GM18526 (cell line): ENCODE data around the gene FHIT.

Source experiments
- POLR2A ChIP-seq: IDR thresholded peaks from 3 replicates; pipeline ENCODE4 v1.6.1; 2011; ENCODE audit not compliant: insufficient read length; ENCODE audit errors: extremely low read depth

FHIT gene

GRCh38 chr3:60304112-60304511 lies 947.1 kb downstream of the FHIT start:
- no peak for TF ChIP-seq POLR2A

GRCh38 chr3:60303160-60303559 lies 948.1 kb downstream of the FHIT start:
- no peak for TF ChIP-seq POLR2A

GRCh38 chr3:60301142-60301541 lies 950.1 kb downstream of the FHIT start:
- no peak for TF ChIP-seq POLR2A

GRCh38 chr3:60298141-60298540 lies 953.1 kb downstream of the FHIT start:
- no peak for TF ChIP-seq POLR2A

DNA sequence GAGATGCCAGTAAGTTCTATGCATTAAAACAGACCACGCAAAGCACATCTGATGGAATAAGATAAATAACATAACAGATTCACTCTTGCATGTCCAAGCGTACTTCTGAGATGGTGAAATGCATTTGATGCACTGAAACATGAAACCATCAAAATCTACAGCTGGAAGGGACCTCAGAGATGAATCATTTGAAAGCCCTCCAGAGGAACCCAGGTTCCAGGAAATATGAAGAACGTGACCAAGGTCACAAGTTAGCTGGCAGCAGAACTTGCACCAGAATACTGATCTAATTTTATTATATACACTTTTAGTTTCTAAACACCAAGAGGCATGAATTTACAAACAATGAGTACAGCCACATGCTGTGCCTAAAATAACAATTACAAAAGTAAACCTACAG lies 957.1 kb downstream of the FHIT start:
- TF ChIP-seq POLR2A, result no peak

GRCh38 chr3:60291115-60291514 lies 960.1 kb downstream of the FHIT start:
- TF ChIP-seq POLR2A, result no peak

GRCh38 chr3:60290122-60290492 lies 961.1 kb downstream of the FHIT start:
- no peak for TF ChIP-seq POLR2A

DNA sequence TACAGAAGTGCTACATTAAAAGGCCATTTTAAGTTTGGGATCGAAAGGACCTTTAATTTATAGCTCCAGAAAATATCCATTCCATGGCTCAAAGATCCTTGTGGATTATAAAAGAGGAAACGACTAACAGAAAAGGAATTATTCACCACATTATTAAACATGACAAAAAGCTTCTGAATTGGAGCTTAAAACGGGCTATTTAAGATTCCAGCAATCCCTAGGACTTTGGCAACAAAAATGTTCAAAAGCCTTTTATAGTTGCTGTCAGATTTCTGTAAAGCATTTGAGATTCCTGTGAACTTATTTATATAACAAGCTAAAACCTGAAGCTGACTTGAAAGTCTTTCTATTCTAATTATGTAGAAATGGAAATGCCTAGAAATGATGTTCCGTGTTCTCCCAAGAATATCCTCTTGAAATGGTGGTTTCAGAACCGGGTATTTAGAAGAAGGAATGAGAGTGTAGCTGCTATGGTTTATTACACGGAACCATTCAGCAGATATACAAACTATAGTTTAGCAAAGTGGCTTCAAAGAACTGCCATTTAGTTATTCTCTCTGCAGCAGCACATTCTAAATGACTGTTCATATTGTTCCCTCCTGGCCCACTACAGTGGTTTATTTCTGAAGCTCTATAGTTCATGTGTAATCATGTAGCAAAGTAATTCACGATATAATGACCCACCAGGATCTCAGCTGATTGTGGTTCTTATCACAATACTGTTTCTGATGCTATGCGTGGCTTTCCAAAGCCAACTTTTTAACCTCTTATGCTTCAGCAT lies 961.7 kb downstream of the FHIT start:
- no peak for TF ChIP-seq POLR2A

DNA sequence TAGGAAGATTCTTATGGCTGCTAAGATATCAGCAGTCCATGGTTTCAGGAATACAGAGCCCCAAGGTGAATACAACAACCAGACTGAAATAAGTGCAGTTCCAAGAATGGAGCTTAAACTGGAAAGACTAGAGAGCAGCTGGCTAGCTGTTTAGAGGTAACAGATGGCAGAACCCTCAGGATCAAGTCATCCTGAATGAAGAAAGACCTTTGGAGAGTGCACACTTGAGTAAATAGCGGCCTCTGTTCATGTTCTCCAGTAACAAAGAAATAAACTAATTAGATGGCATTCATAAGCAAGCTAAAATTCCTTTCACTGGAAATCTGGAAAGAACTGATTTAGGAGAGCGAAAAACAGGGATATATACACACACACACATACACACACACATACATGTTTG lies 968.4 kb downstream of the FHIT start:
- no peak for TF ChIP-seq POLR2A

GRCh38 chr3:60281970-60282369 lies 969.3 kb downstream of the FHIT start:
- TF ChIP-seq POLR2A, result no peak

DNA sequence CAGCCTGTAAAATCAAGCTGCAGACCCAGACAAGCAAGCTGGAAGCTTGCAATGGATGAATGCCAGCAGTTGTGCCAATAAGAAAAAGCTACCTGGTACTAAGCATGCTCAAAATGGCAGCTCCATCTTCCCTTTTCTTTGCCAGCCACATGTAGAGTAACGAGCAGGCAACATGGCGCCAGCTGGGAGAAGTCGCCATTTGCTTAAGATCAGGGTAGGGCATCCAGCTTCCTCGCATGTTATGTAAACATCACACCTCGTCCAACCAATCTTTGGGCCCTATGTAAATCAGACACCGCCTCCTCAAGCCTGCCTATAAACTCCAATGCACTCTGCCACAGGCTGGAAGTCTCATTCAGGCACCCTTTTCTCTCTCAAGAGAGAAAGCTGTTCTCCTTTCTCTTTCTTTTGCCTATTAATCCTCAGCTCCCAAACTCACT lies 973.9 kb downstream of the FHIT start:
- TF ChIP-seq POLR2A, result no peak

DNA sequence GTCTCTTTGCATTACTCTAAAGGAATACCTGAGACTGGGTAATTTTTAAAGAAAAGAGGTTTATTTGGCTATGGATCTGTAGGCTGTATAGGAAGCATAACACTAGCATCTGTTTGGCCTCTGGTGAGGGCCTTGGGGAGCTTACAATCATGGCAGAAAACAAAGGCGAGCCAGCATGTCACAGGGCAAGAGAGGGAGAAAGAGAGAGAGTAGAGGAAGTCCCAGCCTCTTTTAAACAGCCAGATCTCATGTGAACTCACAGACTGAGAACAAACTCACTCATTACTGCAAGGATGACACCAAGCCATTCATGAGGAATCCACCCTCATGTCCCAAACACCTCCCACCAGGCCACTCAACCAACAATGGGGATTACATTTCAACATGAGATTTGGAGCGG lies 974.6 kb downstream of the FHIT start:
- no peak for TF ChIP-seq POLR2A

GRCh38 chr3:60274646-60275045 lies 976.6 kb downstream of the FHIT start:
- no peak for TF ChIP-seq POLR2A

GRCh38 chr3:60274098-60274497 lies 977.2 kb downstream of the FHIT start:
- TF ChIP-seq POLR2A, result no peak

GRCh38 chr3:60269829-60270266 lies 981.4 kb downstream of the FHIT start:
- TF ChIP-seq POLR2A, result no peak

DNA sequence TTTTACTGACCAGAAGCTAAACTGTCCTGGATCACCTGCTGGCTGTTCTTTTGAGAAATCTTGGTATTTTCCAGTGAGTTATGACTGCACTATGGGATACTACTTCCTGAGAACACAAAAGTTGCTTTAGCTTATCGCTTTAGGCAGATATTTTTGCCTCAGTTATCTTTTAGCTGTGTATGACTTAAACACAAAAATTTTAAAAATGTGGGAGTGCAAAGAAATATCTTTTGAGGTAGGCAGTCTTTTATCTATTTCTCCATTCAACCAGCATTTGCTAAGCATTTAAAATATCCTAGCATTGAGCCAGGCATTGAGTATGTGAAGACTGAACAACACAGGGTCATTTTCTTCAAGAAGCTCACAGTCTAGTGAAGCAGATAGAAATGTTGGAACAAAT lies 981.9 kb downstream of the FHIT start:
- TF ChIP-seq POLR2A, result no peak

GRCh38 chr3:60268123-60268522 lies 983.1 kb downstream of the FHIT start:
- TF ChIP-seq POLR2A, result no peak
